Liver (tissue), 9 donors: ENCODE measurements around the gene SCN9A. TPM values are rescaled to one million over a fixed set of nuclear protein-coding genes. Genes with fewer than 3 reads are reported as not detected.
"Not testable (repeated sequence)": the region's sequence is repeated elsewhere in the genome, so short reads cannot be mapped to it uniquely, and the experiment has no call there.

Experiments
- DNase-seq: peaks from one replicate; pipeline ENCODE4 v3.0.0-alpha.2; 2017; ENCODE audit warnings: low spot score
- H3K27ac ChIP-seq, 2 donors: one replicate each; pipeline ENCODE4 v1.7.0; 2013; ENCODE audit warnings: inconsistent platforms in 2 of 2, low read length in 2 of 2, control low read depth in 1 of 2, low read depth in 1 of 2, mild to moderate bottlenecking in 1 of 2
- H3K27me3 ChIP-seq, 4 donors: one replicate each; pipeline versions ENCODE4 v1.6.1 to v1.7.0; 2013; ENCODE audit warnings: low read length in 3 of 4, inconsistent platforms in 1 of 4, mild to moderate bottlenecking in 1 of 4, moderate library complexity in 1 of 4; ENCODE audit not compliant: control insufficient read depth in 4 of 4, insufficient read depth in 4 of 4
- H3K36me3 ChIP-seq, 4 donors: one replicate each; pipeline versions ENCODE4 v1.6.1 to v1.7.0; 2013; ENCODE audit warnings: low read length in 3 of 4, mild to moderate bottlenecking in 3 of 4, low read depth in 1 of 4, moderate library complexity in 1 of 4; ENCODE audit not compliant: control insufficient read depth in 4 of 4, insufficient read depth in 3 of 4
- H3K4me1 ChIP-seq, 4 donors: one replicate each; pipeline versions ENCODE4 v1.6.1 to v1.7.0; 2013; ENCODE audit warnings: low read length in 3 of 4, mild to moderate bottlenecking in 3 of 4, moderate library complexity in 1 of 4; ENCODE audit not compliant: control insufficient read depth in 4 of 4, insufficient read depth in 4 of 4
- H3K4me3 ChIP-seq, 3 donors: one replicate each; pipeline versions ENCODE4 v1.6.1 to v1.7.0; 2013; ENCODE audit warnings: low read length in 3 of 3, control low read depth in 1 of 3, low read depth in 1 of 3, mild to moderate bottlenecking in 1 of 3
- H3K9ac ChIP-seq, 2 donors: one replicate each; pipeline ENCODE4 v1.7.0; 2013; ENCODE audit warnings: low read length in 2 of 2, mild to moderate bottlenecking in 2 of 2, moderate library complexity in 2 of 2, control low read depth in 1 of 2, low read depth in 1 of 2
- H3K9me3 ChIP-seq, 4 donors: one replicate each; pipeline versions ENCODE4 v1.6.1 to v1.7.0; 2013; ENCODE audit warnings: low read length in 3 of 4; ENCODE audit not compliant: control insufficient read depth in 4 of 4
- EGR1 ChIP-seq, 2 donors: IDR thresholded peaks; 2 replicates each; pipeline ENCODE4 v1.6.1; 2016 to 2018; ENCODE audit warnings: antibody characterized with exemption in 2 of 2, low read depth in 2 of 2
- FOXA1 ChIP-seq: IDR thresholded peaks from 2 replicates; pipeline ENCODE4 v1.6.1; 2016; ENCODE audit warnings: antibody characterized with exemption
- HNF4G ChIP-seq: IDR thresholded peaks from 2 replicates; pipeline ENCODE4 v1.6.1; 2016; ENCODE audit warnings: antibody characterized with exemption
- JUND ChIP-seq, 2 donors: IDR thresholded peaks; 2 replicates each; pipeline ENCODE4 v1.6.1; 2016; ENCODE audit warnings: antibody characterized with exemption in 2 of 2
- MAX ChIP-seq: IDR thresholded peaks from 2 replicates; pipeline ENCODE4 v1.6.1; 2016; ENCODE audit warnings: antibody characterized with exemption
- REST ChIP-seq: IDR thresholded peaks from 2 replicates; pipeline ENCODE4 v1.6.1; 2016; ENCODE audit warnings: antibody characterized with exemption, mild to moderate bottlenecking
- SP1 ChIP-seq: IDR thresholded peaks from 2 replicates; pipeline ENCODE4 v1.6.1; 2018; ENCODE audit warnings: antibody characterized with exemption, mild to moderate bottlenecking
- YY1 ChIP-seq: IDR thresholded peaks from 2 replicates; pipeline ENCODE4 v1.6.1; 2016; ENCODE audit warnings: antibody characterized with exemption, mild to moderate bottlenecking
- ZBTB33 ChIP-seq: IDR thresholded peaks from 2 replicates; pipeline ENCODE4 v1.6.1; 2016; ENCODE audit warnings: antibody characterized with exemption
- WGBS: extraction: QIAGEN DNeasy Blood & Tissue Kit; methylation state at CpG from one replicate; pipeline ENCODE4 v1.1.7; 2013; 5-methylcytosine and 5-hydroxymethylcytosine counted together
- polyA plus RNA-seq, 2 donors: library from polyadenylated mRNA; stranded (reverse) in 1 of 2; unstranded in 1 of 2; fragments of 200-250 nt in 1 of 2; fragments of >200 nt in 1 of 2; fragmentation: Nextera tagmentation in 1 of 2; extraction: Ambion mirVana in 1 of 2; gene quantifications; one replicate each; pipeline versions ENCODE4 v1.2.1 to v1.2.3, GENCODE V29; 2013 to 2015
- total RNA-seq, 2 donors: library from RNA; depleted of rRNA; stranded (reverse); fragments of >200 nt; gene quantifications; one replicate each; pipeline ENCODE4 v1.2.3, GENCODE V29; 2014
- TF ChIP-seq, protein P1 (sequence below): fragments of 150-350 bp; IDR thresholded peaks from 2 replicates; pipeline ENCODE4 v1.5.1; 2017; ENCODE audit warnings: improper control_type of control experiment, low read depth, low read length; ENCODE audit not compliant: missing input control
- donor health status: healthy.
- donor health status: healthy.
- donor health status: healthy.
- donor health status: healthy.
- donor health status: healthy.

Gene SCN9A
- total and polyA plus RNA-seq, 4 donors: 1.2 to 10.1 (median 9.2) TPM

DNA sequence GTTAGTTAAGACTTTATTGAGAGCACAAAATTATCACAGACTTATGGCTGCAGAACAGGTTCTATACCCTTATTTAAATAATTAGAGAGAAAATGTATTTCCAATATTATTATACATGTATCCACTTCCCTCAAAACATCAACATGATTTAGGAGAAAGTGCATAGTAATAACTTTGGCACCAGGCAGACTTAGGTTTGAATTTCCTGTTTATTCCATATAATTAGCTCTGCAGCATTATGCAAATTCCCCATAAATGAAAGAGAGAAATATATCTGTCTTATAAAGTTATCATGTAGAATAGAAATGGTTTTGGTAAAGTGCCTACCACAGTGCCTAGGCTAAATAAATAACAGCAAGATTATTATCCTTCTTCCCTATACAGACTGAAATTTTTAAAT is 15.3 kb downstream of the SCN9A start:
- Histone ChIP-seq H3K9ac (no peak overlapping the region), H3K36me3 (no peaks in the 10 kb centered on the region), H3K4me3 (no peak overlapping the region), H3K27me3 (no peaks in the 10 kb centered on the region), H3K9me3 (no peaks in the 10 kb centered on the region), H3K4me1 (peaks cover 1 to 5% (median 3%) of the 10 kb centered on the region in 4 donors), H3K27ac (no peak overlapping the region)
- TF ChIP-seq SP1: no peak
- TF ChIP-seq EGR1 (IDR thresholded peaks at IDR 0.05; ENCODE audit: low read depth in 2 of 2): no peak
- TF ChIP-seq HNF4G: no peak
- no peak for TF ChIP-seq MAX
- TF ChIP-seq, protein P1, sequence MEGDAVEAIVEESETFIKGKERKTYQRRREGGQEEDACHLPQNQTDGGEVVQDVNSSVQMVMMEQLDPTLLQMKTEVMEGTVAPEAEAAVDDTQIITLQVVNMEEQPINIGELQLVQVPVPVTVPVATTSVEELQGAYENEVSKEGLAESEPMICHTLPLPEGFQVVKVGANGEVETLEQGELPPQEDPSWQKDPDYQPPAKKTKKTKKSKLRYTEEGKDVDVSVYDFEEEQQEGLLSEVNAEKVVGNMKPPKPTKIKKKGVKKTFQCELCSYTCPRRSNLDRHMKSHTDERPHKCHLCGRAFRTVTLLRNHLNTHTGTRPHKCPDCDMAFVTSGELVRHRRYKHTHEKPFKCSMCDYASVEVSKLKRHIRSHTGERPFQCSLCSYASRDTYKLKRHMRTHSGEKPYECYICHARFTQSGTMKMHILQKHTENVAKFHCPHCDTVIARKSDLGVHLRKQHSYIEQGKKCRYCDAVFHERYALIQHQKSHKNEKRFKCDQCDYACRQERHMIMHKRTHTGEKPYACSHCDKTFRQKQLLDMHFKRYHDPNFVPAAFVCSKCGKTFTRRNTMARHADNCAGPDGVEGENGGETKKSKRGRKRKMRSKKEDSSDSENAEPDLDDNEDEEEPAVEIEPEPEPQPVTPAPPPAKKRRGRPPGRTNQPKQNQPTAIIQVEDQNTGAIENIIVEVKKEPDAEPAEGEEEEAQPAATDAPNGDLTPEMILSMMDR: no peak
- TF ChIP-seq FOXA1: no peak
- TF ChIP-seq ZBTB33: no peak
- TF ChIP-seq REST: no peak
- DNase-seq: no peak

DNA sequence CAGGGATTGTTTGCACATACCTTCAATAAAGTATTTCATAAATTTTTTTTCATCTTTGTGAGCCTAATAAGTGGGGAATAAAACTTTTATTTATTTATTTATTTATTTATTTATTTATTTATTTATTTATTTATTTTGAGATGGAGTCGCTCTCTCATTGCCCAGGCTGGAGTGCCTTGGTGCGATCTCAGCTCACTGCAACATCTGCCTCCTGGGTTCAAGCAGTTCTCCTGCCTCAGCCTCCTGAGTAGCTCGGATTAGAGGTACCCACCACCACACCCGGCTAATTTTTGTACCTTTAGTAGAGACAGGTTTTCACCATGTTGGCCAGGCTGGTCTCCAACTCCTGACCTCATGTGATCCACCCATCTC is 17.8 kb downstream of the SCN9A start:
- not testable (repeated sequence) for H3K9ac ChIP-seq, H3K27me3 ChIP-seq, H3K9me3 ChIP-seq, H3K36me3 ChIP-seq, H3K4me1 ChIP-seq, DNase-seq, H3K4me3 ChIP-seq, H3K27ac ChIP-seq
- 95% methylated on average over 4 of the region's 4 CpGs for WGBS

DNA sequence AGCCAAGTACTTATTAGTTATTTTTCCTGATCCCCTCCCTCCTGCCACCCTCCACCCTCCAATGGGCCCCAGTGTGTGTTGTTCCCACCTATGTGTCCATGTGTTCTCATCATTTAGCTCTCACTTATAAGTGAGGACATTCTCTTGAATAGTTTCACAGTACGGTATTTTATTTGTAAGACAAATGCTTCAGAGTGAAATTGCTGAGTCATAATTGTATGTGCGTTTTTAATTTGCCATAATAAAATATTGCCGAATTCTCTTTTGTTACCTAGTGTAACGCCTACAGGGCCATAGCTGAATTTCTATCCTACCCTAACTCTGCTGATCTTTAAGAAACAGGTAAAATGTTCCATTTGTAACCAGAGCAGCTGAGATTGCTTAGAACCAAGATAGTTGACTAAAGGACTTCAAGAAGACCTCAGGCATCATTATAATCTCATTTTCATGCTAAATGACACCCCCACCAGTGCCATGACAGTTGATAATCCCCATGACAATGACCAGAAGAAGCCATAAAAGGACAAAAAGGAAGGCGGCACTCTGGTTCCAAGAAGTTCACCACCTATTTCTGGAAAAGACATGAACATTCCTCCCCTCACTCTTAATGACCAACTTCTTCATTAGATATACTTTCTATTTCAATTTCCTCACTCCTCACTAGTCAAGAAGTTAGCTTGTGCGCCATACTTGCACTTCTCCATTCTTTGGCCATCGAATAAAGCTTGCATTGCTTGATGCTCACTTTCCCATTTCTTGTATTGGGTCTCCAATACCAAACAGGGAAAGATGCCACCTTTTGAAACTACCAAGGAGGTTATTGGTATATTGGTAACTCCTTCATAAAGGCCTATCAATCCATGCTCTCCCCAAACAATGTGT is 18.4 kb downstream of the SCN9A start:
- H3K9me3 ChIP-seq: no peaks in the 10 kb centered on the region
- TF ChIP-seq JUND (IDR thresholded peaks at IDR 0.05) (no peak), HNF4G (no peak), YY1 (no peak)
- no peak overlapping the region for H3K27ac ChIP-seq
- H3K27me3 ChIP-seq: no peaks in the 10 kb centered on the region
- WGBS: 96% methylated on average over 7 of the region's 7 CpGs
- H3K36me3 ChIP-seq: no peaks in the 10 kb centered on the region
- H3K4me1 ChIP-seq: peaks cover 1 to 5% (median 3%) of the 10 kb centered on the region in 4 donors
- no peak overlapping the region for H3K9ac ChIP-seq
- H3K4me3 ChIP-seq: no peak overlapping the region
- DNase-seq: no peak
